ENCODE measurements around the gene HOXB4. TPM values are rescaled to one million over a fixed set of nuclear protein-coding genes. Genes with fewer than 3 reads are reported as not detected.

The HOXB4 gene
- total RNA-seq, 1 experiment from 2014 or later = 5.2 TPM

DNA sequence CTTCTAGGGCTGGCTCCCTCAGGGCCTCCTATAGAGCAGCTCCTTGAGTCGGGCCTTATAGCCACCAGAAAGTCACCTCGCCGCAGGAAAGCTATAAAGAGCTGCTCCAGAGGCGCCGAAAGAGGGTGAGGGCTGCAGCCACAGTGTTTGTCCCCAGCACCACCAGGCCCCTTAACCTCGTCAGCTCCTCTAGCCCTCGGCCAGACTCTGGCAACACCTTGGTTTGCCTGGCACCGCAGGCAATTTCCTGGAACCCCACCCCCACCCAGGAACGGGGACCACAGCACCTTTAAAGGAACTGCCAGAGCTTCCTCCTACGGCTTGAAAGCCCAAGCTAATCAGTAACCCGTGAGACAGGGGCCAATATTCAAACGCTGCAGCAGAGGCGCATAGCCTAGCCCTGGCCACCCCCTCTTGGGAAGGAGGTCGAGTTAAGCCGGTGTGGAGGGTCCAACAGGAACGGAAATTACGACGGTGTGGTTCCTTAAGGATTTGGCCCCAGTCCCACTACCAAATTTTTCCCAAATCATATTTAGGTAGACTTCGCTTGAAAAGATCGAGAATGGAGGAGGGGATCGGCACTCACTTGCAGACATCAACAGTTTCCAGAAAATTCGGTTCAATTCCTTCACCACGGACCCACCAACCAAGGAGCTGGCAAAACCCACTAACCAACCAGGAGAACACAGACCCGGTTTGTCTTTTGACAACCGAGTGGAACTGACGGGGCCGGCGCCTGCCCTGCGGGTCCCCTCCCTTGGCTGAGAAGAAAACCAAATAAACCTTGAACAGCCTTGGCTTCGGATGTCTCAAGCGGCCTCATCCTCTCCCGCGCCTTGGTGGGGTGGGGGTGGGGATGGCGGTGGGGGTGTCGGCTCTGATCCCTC lies 23.6 kb upstream of the HOXB4 start:
- DNase-seq (ENCODE audit: low read depth) = no peak

DNA sequence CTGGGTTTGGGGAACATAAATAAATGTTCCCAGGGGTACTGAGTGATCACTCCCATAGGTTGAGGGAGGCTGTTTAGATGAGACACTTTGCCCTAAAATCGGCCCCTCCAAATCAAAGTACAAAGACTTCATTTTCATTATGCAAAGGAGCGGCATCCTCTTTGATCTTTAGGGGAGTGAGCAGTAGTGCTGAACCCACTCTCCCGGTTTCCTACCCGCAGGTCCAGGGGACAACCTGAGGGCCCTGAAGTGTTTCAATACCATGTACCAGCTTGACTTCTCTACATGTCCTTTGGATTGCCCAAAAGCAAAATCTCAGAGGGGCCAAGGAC lies 23.0 kb upstream of the HOXB4 start:
- DNase-seq (ENCODE audit: low read depth) = no peak

DNA sequence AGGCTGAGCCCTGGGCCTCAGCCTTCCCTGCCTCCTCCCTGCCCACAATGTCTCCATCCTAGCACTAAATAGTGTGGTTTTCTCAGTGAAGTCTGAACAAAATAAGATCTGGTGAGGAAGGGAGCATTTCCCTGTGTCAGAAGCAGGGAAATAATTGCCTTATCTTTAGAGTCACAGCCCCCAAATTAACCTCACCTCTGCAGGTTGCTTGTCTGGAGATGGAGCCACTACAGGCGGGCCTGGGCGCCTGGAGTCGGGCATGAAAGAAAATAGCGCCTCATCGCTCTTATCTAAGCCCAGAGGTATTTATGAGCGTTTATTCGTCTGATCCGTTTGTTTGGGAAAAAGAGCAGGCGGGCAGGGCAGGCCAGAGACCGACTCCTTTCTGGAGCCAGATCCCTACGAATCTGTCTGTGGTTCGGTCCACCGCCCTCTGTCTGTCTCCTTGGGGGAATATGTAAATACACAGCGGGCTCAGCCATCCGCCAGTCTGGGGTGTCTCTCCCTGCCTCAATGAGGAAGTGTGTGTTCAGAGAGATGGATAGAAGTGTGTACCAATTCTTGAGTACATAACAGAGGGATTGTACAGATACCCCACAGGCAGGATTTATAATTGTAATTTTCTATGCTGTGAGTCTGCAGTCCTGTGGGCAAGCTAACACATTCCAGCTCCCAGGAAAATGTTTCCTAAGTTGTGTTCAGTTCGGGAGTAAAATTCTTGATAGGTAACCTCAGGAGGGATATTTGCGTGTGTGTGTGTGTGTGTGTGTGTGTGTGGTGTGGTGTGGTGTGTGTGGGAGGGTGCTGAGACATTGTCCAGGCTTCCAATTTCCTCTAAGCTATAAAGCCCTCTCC lies 22.3 kb upstream of the HOXB4 start:
- DNase-seq (ENCODE audit: low read depth) = no peak

DNA sequence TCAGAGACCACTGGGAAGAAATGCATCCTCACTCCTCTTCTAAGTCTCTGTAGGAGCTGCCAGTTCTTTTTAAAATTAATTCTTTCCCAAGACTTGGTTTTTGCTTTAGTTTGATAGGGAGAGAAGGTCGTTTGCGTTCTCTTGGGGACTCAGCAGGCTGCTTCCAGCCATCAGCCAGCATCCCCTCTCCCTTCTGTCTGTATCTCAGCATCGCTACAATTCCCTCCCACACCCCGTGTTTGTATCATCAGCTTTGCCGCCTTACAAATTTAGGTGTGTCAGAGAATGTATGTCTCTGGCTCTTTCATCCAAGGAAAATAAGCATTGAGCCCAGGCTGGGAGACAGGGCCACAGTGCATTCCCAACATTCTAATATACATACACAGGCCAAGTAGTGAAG lies 21.2 kb upstream of the HOXB4 start:
- no peak for DNase-seq (ENCODE audit: low read depth)

DNA sequence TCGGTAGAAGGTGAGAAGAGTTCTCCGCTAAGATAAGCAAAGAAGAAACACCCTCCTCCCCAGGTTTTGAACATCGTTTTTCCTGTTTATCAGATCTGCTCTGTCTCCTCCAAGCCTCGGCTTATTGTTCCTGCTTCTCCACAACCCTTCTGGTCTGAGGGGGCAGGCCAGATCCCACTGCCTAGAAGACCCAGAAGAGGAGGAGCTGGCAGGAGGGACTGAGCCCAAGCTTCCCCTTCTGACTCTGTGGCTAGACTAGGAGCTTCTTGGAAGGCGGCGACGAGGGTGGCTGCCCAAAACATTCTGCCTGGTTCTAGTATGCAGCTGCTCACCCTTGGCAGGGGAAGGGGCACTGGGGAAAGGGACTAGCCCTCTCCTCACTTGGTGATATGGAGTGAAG lies 20.6 kb upstream of the HOXB4 start:
- no peak for DNase-seq (ENCODE audit: low read depth)

DNA sequence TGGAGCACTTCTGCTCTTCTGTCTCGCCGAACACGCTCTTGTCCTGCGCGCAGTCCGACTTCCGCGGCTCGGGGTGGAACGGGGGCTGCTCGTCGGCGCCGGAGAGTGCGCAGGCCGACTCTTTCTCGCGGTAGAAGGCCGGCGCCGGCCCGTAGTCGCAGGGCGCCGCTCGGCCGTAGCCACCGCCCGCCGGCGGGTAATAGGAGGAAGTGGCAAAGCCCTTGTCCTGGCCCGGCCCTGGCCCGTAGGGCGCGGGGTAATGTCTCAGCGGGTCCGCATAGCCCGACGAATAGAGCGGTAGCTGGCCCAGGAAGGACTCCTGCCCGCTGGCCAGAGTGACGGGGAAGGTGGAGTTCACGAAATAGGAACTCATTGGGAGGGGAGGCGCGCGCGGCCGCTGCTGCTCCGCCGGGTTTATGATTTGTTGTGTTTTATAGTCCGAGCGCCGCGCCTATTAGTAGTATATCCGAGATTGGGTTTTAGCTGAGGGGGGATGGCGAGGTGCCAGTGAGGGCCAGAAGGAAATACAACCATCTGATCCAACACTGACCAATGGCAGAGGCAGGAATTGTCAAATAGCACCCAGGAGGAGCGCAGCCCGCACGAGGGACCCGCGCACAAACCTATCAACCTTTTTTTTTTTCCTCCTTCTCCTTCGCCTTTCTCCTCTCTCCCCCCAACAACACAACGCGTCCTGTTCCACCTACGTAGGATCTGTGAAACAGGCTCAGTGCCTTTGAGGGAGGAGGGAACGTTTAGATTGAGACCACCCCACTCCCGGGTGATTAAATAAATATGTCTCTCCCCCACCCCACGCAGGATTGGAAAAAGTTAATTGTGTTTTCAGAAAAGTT lies 19.9 kb upstream of the HOXB4 start:
- peak; percentile 90 for DNase-seq (ENCODE audit: low read depth)

DNA sequence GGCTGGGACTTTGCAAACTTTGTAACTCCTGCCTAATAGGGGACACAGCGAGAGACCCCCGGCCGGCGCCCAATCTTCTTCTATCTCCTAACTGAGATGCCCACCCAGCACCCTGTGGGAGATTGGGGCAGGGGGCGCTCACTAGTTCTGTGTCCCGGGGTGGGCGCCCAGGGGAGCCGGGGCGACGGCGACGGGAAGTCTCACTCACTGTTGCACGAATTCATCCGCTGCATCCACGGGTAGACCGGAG lies 19.3 kb upstream of the HOXB4 start:
- no peak for DNase-seq (ENCODE audit: low read depth)

DNA sequence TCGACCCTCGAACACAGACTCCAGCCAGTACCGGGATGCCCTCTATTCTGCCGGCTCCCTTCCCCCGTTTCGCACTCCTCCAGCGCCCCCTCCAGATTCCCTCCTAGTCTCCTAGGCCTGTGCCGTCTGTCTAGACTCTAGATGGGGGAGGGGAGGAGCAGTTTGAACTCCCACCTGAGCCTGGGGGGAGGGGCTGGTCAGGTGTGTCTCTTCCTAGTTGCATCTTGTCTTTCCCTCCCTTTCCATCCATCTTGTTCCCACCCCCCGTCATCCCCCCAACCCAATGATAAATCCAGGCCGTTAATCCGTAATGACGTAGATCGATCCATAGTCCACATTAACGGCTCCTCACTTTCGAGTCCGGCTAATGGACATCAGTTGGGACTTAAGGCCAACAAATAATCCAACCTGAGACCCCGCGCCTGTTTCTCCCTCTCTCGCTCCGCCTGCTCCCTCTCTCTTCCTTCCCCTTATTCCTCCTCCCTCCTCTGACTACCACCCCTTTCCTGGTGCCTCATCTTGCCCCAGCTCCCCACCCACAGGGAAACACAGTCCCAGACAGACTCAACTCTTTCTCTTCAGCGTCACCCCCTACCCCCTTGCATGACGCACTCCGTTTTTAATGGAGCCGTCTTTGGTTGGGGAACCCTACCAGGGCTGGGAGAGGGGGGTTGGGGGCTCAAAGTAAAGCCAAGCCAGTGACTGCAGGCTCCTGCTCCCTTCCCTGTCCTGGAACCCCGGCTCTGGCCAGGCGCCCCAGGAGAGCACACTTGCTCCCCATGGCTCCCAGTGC lies 18.8 kb upstream of the HOXB4 start:
- DNase-seq (ENCODE audit: low read depth) = peak; percentile 48

DNA sequence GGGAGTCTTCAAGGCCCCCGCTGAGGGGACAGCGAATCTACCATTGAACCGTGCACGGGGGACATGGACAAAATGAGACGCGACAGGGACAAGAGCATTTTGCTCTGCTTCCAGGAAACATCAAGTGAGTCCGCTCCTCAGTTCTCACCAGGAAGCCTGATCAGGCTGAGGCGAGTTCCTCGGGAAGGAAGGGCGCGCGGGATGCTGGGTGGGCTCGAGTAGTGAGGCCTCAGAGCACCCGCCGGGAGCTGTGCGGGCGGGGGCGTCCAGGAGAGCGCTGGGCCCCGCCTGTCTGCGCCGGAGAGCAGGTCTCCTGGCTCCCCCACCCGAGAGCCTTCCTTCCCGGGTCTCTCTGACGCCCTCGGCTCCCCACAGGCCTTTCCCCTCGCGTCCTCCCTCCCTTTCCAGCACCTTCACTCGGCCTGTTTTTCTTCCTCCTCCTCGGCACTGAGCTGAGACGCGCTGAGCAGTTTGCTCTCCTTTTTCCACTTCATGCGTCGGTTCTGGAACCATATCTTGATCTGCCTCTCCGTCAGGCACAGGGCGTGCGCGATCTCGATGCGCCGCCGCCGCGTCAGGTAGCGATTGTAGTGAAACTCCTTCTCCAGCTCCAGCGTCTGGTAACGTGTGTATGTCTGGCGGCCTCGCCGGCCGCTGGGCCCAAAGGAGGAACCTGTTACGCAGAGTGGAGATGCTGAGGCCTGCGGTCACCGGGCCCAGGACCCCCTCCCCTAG lies 18.0 kb upstream of the HOXB4 start:
- no peak for DNase-seq (ENCODE audit: low read depth)

DNA sequence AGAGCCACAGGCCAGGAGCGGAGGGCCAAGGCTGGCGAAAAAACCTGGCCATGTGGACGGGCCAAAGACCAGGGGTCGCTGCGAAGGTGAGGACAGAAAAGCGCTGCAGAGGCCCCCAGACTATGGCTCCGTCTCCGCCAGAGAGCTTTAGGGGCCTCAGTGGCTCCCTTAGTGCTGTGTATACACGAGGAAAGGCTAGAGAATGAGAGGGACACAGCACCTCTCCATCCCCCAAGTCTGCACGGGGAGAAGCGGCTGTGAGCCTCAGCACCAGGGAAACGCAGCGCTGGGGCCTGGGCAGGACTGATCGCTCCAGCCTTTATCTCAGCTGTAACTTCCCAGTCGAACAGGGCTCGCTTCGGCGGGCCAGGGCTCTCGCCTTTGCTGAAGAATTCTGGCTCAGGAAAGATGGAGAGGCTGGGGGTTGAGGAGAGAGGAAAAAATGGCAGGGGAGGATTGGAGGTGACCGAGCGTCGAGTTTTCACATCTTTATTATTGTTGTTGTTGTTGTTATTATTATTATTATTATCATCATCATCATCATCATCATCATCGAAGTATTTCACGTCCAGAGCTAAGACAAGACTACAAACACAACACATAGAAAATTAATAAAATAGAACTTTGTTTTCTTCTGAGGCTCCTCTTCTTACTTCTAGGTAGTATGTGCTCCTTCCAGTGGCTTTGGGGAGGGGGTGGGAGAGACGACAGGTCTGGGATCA lies 17.3 kb upstream of the HOXB4 start:
- DNase-seq (ENCODE audit: low read depth) = no peak

DNA sequence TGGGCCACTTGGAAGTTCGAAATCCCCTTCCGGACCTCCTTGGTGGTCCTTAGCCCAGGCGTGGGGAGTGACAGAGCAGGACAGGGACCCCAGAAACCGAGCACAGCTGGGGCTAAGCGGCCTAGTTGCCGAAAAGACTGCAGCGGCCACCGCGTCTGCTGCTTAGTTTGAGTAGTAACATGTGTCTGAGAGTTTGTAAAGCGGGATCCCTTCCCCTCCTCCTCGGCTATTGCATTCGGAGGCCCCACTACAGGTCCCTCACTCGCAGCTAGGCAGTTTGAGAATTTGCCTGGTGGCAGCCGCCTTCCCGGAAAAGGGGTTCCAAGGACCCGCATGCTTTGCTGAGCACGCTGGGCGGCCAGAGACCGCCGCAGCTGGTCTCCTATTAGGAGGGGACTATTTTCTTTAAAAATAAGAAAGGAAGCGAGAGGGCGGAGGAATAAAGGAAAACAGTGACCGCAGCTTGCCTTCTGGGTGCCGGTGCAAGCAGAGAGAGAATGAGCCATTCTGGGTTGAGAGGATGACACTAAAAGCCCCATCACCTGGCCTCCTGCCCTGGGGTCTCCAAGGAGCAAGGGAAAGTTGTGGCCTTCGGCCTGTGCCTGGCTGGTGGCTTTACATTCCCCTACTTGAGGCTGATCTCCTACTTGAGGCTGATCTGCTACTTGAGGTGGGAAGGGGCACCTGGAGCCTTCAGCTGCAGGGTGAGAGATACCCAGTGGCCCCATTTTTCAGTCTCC lies 16.6 kb upstream of the HOXB4 start:
- no peak for DNase-seq (ENCODE audit: low read depth)

DNA sequence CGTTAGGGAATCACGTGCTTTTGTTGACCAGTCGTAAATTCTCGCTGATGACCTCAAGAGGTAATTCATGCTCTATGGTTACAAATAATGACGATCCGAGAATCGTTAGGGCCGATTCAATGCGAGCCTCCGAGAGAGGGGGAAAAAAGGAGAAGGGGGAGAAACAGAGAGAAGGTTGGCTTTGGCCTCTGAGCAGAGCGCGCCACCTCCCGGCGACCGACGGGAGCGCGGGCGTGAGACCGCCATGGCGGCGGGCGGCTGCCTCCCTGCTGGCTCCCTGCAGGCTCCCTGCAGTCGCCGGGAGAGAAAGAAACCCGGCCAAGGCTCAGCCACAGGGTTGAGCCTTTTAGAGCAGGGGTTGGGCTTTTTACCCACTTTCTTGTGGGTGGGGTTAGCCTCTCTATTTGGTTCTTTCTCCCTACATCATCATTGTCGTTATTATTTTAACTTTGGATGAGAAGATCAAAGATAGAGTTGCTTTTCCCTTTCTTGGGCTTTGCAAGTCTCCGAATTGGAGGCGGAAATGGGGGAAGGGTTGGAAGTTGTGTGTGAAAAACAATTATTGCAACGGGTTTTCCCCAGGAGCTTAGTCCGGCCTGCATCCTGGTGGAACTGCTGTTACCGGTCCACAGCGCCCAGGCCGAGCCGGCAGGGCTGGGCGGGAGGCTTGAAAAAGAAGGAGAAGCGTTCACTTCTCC lies 15.8 kb upstream of the HOXB4 start:
- peak; percentile 85 for DNase-seq (ENCODE audit: low read depth)

DNA sequence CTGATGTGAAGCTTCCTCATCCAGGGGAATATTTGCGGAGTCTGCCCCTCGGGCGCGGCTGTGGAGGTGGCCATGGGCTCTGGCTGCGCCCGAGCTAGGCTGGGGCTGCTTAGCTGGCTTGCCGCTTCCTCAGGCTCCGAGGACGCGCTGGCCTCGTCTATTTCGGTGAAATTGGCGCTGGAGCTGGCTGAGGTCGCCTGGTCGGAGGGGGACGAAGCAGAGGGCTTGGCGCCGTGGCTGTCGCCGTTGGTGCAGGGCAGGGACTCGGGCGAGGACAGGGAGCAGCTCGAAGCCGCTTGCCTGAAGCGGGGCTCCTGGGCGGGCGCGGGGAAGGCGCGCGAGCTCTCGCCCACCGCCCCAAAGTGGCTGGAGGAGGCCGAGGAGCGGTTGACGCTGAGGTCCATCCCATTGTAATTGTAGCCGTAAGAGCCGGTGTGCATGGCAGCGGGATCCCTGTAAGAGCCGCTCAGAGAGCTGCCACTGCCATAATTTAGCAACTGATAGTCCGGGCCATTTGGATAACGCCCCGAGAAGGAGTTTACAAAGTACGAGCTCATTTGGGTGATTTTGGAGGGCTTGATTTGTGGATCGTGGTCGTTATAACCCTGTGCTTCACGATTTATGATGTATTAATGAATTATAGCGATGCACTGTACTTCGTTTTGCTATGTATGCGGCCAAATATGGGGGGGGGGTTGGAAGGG lies 15.1 kb upstream of the HOXB4 start, which contains the start of gene HOXB5:
Gene HOXB5 (minus strand): TSS at position 654 of the 704 bp plus-strand sequence. CDS start 97 bp downstream, at position 557.
- DNase-seq (ENCODE audit: low read depth) = no peak

DNA sequence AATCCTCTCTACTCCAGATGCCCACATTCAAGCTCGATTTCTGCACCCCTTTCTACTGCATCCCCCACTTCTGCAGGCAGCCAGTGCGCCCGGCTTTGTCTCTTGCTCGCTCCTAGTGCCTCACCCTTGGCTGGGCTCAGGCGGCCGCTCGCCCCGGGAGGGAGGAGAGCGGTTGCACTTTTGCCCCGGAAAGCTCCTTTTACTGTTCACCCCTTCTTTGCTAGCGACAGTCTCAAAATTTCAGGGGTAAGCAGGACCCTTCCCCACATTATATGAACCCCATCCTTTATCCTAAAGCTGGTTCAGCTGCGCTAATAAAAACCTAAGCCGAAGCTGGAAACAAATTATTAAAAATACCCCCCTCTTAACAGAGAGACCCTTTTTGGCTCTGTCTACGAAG lies 14.4 kb upstream of the HOXB4 start:
- no peak for DNase-seq (ENCODE audit: low read depth)

DNA sequence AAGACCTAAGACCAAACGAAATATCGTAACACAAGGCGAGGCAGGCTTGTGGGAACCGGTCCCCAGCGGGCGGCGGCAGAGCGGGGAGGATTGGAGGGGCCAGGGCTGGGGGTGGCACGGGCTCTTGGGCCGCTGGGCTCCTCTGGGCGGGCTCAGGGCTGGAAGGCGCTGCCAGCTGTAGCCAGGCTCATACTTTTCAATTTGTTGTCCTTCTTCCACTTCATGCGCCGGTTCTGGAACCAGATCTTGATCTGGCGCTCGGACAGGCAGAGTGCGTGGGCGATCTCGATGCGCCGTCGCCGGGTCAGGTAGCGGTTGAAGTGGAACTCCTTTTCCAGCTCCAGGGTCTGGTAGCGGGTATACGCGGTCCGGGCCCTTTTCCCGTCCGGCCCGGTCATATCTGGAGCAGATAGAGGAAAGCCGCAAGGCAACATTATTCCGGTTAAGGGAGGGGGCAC lies 13.9 kb upstream of the HOXB4 start:
- DNase-seq (ENCODE audit: low read depth) = no peak

DNA sequence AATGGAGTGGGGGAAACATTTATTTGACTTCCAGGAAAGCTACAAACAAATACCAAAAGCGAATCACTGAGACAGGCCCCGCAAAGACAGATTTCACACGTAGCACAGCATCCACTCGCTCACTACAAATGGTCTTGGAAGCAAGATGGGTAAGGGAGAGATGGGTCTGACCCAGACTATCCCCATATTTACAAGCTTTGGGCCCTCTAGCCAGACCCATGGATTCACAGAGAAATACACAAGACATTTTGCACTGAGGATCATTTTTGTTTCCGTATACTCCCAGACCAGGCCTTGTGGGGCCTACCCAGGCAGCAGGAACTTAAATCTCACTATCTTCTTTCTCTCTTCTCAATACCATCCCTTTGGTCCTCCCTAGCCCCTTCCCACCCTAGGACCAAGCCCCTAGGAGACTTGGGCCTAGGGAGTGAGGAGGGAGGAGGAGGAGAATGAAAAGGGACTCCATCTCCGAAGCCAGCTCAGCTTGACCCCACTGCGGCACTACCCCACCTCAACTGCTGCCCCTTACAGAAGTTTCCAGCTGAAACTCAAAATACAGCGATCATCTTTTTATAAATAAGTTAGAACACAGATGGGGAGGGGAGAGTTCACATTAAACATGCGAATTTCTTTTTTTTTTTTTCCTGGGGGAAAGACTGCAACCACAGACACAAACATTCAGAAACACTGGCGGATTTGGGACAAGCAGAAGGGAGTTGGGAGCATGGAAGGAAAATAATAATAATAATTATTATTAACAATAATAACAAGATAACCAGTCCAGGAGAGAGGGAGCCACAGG lies 13.3 kb upstream of the HOXB4 start:
- DNase-seq (ENCODE audit: low read depth) = no peak

DNA sequence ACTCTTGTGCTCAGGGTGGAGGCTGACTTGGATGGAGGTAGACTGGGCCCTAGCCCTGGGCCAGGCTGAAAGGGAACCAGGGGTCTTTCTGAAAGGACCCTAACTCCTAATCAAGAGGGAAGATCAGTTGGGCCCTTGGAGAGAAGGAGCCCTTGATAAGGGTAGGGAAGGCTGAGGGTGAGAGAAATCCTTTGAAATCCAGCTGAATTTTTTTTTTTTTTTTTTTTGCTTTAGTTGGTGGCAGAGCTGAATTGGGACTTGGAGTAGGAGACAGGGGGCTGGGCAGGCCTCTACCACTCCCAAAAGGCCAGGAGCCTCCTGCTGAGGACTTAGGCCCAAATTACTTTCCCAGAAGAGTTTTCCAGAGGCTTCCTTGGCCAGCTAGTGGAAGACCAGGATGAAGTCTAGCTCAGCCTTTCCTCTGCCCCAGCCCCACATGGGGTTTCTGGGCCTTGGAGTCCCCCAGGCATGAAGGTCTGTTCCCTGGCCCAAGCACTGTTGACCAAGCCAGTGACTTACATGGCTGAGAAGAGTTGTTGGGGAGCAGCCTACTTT lies 12.5 kb upstream of the HOXB4 start:
- no peak for DNase-seq (ENCODE audit: low read depth)
